Bronchial epithelial cell (primary cell): ENCODE data around the gene ACTR2. TPM values are rescaled to one million over a fixed set of nuclear protein-coding genes. Genes with fewer than 3 reads are reported as not detected.
"Not testable (repeated sequence)": the region's sequence is repeated elsewhere in the genome, so short reads cannot be mapped to it uniquely, and the experiment has no call there.

Experiments
- DNase-seq: peaks from one replicate; pipeline ENCODE4 v3.0.0-alpha.2; 2010; ENCODE audit warnings: low read depth
- FAIRE-seq: peaks from 2 replicates; lab custom pipeline; 2011; peaks lifted over from hg19 to GRCh38; lab: Jason Lieb, UNC
- H3K27me3 ChIP-seq: 2 replicates; pipeline ENCODE4 v1.5.1; 2011; ENCODE audit warnings: low read length; ENCODE audit not compliant: control insufficient read depth, insufficient read depth
- H3K36me3 ChIP-seq: 2 replicates; pipeline ENCODE4 v1.5.1; 2011; ENCODE audit warnings: low read length; ENCODE audit not compliant: control insufficient read depth, insufficient read depth
- H3K4me3 ChIP-seq: 2 replicates; pipeline ENCODE4 v1.5.1; 2011; ENCODE audit warnings: mild to moderate bottlenecking, low read depth, low read length, control low read depth
- total RNA-seq: library from RNA; depleted of rRNA; stranded (reverse); fragments of >200 nt; gene quantifications from 2 replicates; pipeline ENCODE4 v1.2.1, GENCODE V29; 2014
- TF ChIP-seq, protein P1 (sequence below): IDR thresholded peaks from 2 replicates; pipeline ENCODE4 v1.5.1; 2011; ENCODE audit warnings: mild to moderate bottlenecking, moderate library complexity, low read length, control low read depth, inconsistent platforms; ENCODE audit not compliant: insufficient read depth, severe bottlenecking

The ACTR2 gene
- total RNA-seq = 73.7 and 115 TPM in 2 replicates

DNA sequence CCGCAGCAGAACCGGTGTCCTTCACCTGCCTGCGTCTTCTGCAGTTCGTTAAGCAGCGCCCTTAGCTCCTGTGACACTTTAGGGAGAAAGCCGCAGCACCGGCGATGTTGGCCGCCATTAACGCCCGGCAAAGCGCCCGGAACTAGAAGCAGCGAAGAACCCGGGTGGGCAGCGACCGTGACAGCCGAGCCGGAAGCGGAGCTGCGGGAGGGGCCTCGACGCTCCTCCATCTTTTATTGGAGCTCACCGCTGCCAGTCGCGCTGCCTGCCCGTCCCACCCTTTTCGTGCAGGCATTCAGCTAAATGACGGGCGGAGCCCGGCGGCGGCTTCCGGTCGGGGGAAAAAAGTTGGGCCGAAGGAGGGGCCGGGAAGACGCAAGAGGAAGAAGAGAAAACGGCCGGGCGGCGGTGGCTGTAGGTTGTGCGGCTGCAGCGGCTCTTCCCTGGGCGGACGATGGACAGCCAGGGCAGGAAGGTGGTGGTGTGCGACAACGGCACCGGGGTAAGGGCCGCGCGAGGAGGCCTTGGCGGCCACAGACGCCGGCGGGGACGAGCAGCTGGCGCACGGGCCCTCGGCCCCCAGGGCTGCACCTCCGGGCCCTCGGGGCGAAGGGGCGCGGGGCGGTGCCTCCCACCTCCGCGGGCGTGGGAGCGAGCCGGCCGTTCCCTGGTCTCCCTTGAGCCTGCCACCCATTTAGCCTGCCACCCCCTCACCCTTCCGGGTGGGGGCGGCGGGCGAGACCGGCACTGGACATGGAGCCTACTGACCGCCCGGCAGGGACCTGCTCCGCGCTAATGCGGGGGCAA lies at the start of gene ACTR2:
Gene ACTR2, plus strand, starts transcription at position 376 of the 807 bp plus-strand sequence. Its CDS starts 79 bp downstream, at position 455.
- no peak for FAIRE-seq
- H3K4me3 ChIP-seq = peak within 1 kb of the TSS; percentile 65

DNA sequence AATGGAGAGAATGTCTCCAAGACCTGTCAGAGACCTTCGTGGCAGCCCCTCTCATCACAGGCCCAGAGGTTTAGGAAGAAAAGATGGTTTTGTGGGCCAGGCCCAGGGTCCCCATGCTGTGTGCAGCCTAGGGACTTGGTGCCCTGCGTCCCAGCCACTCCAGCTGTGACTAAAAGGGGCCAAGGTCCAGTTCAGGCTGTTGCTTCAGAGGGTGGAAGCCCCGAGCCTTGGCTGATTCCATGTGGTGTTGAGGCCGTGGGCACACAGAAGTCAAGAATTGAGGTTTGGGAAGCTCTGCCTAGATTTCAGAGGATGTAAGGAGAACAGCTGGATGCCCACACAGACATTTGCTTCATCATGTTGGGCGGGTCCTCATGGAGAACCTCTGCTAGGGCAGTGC lies 45.1 kb upstream of the ACTR2 start:
- no peaks in the 10 kb centered on the region for H3K27me3 ChIP-seq
- no peak for FAIRE-seq
- DNase-seq = no peak
- no peaks in the 10 kb centered on the region for H3K36me3 ChIP-seq
- no peak overlapping the region for H3K4me3 ChIP-seq
- TF ChIP-seq, protein P1, sequence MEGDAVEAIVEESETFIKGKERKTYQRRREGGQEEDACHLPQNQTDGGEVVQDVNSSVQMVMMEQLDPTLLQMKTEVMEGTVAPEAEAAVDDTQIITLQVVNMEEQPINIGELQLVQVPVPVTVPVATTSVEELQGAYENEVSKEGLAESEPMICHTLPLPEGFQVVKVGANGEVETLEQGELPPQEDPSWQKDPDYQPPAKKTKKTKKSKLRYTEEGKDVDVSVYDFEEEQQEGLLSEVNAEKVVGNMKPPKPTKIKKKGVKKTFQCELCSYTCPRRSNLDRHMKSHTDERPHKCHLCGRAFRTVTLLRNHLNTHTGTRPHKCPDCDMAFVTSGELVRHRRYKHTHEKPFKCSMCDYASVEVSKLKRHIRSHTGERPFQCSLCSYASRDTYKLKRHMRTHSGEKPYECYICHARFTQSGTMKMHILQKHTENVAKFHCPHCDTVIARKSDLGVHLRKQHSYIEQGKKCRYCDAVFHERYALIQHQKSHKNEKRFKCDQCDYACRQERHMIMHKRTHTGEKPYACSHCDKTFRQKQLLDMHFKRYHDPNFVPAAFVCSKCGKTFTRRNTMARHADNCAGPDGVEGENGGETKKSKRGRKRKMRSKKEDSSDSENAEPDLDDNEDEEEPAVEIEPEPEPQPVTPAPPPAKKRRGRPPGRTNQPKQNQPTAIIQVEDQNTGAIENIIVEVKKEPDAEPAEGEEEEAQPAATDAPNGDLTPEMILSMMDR = no peak

More for the DNA sequence above, at the start of gene ACTR2:
- no peaks in the 10 kb centered on the region for H3K27me3 ChIP-seq
- peak; percentile 90 for DNase-seq
- peaks cover 2% of the 10 kb centered on the region for H3K36me3 ChIP-seq
- TF ChIP-seq, protein P1 = no peak

GRCh38 chr2:65183406-65183805 lies 44.2 kb upstream of the ACTR2 start:
- H3K4me3 ChIP-seq, H3K27me3 ChIP-seq, DNase-seq, FAIRE-seq, H3K36me3 ChIP-seq: not testable (repeated sequence)

DNA sequence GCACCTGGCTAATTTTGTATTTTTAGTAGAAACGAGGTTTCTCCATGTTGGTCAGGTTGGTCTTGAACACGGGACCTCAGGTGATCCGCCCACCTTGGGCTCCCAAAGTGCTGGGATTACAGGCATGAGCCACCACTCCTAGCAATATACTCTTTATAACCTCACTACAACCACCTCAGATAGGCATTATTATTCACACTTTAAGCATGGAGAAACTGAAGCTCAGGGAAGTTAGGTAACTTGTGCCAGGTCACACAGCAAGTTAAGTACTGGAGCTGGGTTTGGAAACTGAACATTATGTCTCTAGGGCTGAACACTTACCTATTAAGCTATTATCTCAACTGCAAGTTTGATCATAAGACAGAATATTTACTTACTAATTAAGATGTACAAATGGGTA lies 42.6 kb upstream of the ACTR2 start:
- DNase-seq (no peak), FAIRE-seq (no peak)
- TF ChIP-seq, protein P1 = no peak
- no peaks in the 10 kb centered on the region for H3K27me3 ChIP-seq
- no peaks in the 10 kb centered on the region for H3K36me3 ChIP-seq
- no peak overlapping the region for H3K4me3 ChIP-seq

DNA sequence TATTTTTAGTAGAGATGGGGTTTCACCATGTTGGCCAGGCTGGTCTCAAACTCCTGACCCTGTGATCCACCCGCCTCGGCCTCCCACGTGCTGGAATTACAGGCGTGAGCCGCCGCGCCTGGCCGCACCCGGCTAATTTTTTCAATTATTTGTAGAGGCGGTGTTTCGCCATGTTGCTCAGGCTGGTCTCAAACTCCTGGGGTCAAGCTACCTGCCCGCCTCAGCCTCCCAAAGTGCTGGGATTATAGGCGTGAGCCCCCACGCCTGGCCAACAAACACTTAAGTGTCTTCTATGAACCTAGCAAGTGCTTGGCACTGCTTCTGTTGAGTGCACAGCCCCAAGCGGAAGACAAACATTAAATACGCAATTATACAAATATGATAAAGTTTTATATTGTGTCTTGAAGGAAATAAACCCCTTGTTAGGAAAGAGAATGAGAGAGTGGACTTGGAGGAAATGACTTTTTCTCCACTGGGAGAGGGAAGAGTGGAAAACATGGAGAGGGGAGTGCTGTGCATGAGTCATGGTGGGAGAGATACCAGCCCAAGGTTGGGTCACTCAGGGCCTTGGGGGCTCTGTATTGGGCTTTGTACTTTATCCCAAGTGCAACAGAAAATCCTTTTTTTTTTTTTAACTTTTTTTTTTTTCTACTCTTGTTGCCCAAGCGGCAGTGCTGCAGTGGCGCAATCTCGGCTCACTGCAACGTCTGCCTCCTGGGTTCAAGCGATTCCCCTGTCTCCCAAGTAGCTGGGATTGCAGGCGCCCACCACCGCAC lies 41.4 kb upstream of the ACTR2 start:
- FAIRE-seq (no peak), DNase-seq (no peak)
- TF ChIP-seq, protein P1 = no peak

More for the DNA sequence above, 41.4 kb upstream of the ACTR2 start:
- Histone ChIP-seq H3K4me3 (no peak overlapping the region), H3K27me3 (no peaks in the 10 kb centered on the region), H3K36me3 (no peaks in the 10 kb centered on the region)
